ENCODE results near the gene XRCC6. TPM values are rescaled to one million over a fixed set of nuclear protein-coding genes. Genes with fewer than 3 reads are reported as not detected.

XRCC6 gene
- polyA plus RNA-seq, 1 donor (not counting 4 experiments of a cell fraction or from before 2014, with no cell fraction given) = 247 TPM

- TF ChIP-seq EZH2 (IDR thresholded peaks at IDR 0.05; ENCODE audit: low read length) = no peak
- TF ChIP-seq CTCF (optimal IDR thresholded peaks at IDR 0.05 in 1 of 3, IDR thresholded peaks at IDR 0.05 in 1 of 3, conservative IDR thresholded peaks at IDR 0.05 in 1 of 3; ENCODE audit: extremely low read depth in 1 of 3, insufficient read depth in 2 of 3, low read length in 3 of 3) = no peak
- Histone ChIP-seq H3K9me1 (ENCODE audit: control insufficient read depth, extremely low read depth, insufficient read depth, low read length) (no peaks in the 10 kb centered on the region), H4K20me1 (ENCODE audit: control insufficient read depth, extremely low read depth, insufficient read depth, low read length) (peaks cover 3% of the 10 kb centered on the region), H2AFZ (ENCODE audit: control insufficient read depth, low read length) (peak overlapping the region; percentile 75), H3K4me3 (ENCODE audit: control insufficient read depth in 2 of 3, extremely low read depth in 1 of 3, insufficient read depth in 2 of 3, low read depth in 1 of 3, low read length in 3 of 3) (peak overlapping the region; percentile 89 to 99 (median 91)), H3K79me2 (ENCODE audit: control insufficient read depth, insufficient read depth, low read length) (peaks cover 56% of the 10 kb centered on the region), H3K27ac (ENCODE audit: control insufficient read depth, insufficient read depth, low read length) (peak overlapping the region; percentile 91), H3K36me3 (ENCODE audit: control insufficient read depth in 2 of 2, extremely low read depth in 1 of 2, insufficient read depth in 2 of 2, low read length in 2 of 2) (no peaks in the 10 kb centered on the region), H3K9me3 (ENCODE audit: control insufficient read depth, low read depth, low read length) (no peaks in the 10 kb centered on the region), H3K4me2 (ENCODE audit: control insufficient read depth, extremely low read depth, insufficient read depth, low read depth, low read length) (peak overlapping the region; percentile 88), H3K27me3 (ENCODE audit: control insufficient read depth, extremely low read depth, insufficient read depth, low read length) (no peaks in the 10 kb centered on the region), H3K4me1 (ENCODE audit: control insufficient read depth, extremely low read depth, insufficient read depth, low read length) (peaks cover 11% of the 10 kb centered on the region), H3K9ac (ENCODE audit: control insufficient read depth, extremely low read depth, insufficient read depth, low read length) (peak overlapping the region; percentile 95)
- no peak for FAIRE-seq
- dilution Hi-C loops (cut with MboI; ENCODE audit: extremely low pct_ligation_motif_present, low sequenced_read_pairs) = no loop called here
- DNase-seq (ENCODE audit: low read depth, low spot score) = no peak
Measured at GRCh38 chr22:41687901-41688364, 66.8 kb downstream of the XRCC6 start.

- no peaks in the 10 kb centered on the region for H3K9me3 ChIP-seq (ENCODE audit: control insufficient read depth, low read depth, low read length)
- peaks cover 3% of the 10 kb centered on the region for H4K20me1 ChIP-seq (ENCODE audit: control insufficient read depth, extremely low read depth, insufficient read depth, low read length)
- peak within 1 kb of the TSS; percentile 88 for H3K4me2 ChIP-seq (ENCODE audit: control insufficient read depth, extremely low read depth, insufficient read depth, low read depth, low read length)
- peaks cover 0 to under 1% of the 10 kb centered on the region in 2 experiments for H3K36me3 ChIP-seq (ENCODE audit: control insufficient read depth in 2 of 2, extremely low read depth in 1 of 2, insufficient read depth in 2 of 2, low read length in 2 of 2)
- peak; percentile 86 for FAIRE-seq
- peak within 1 kb of the TSS; percentile 91 for H3K27ac ChIP-seq (ENCODE audit: control insufficient read depth, insufficient read depth, low read length)
- peaks cover 10% of the 10 kb centered on the region for H3K4me1 ChIP-seq (ENCODE audit: control insufficient read depth, extremely low read depth, insufficient read depth, low read length)
- H3K9ac ChIP-seq (ENCODE audit: control insufficient read depth, extremely low read depth, insufficient read depth, low read length) = peak within 1 kb of the TSS; percentile 95
- dilution Hi-C loops (cut with MboI; ENCODE audit: extremely low pct_ligation_motif_present, low sequenced_read_pairs) = no loop called here
- no peak for DNase-seq (ENCODE audit: low read depth, low spot score)
- H2AFZ ChIP-seq (ENCODE audit: control insufficient read depth, low read length) = peak within 1 kb of the TSS; percentile 75
- peaks cover 49% of the 10 kb centered on the region for H3K79me2 ChIP-seq (ENCODE audit: control insufficient read depth, insufficient read depth, low read length)
- no peaks in the 10 kb centered on the region for H3K27me3 ChIP-seq (ENCODE audit: control insufficient read depth, extremely low read depth, insufficient read depth, low read length)
- H3K9me1 ChIP-seq (ENCODE audit: control insufficient read depth, extremely low read depth, insufficient read depth, low read length) = no peaks in the 10 kb centered on the region
- peak within 1 kb of the TSS; percentile 89 to 99 (median 91) for H3K4me3 ChIP-seq (ENCODE audit: control insufficient read depth in 2 of 3, extremely low read depth in 1 of 3, insufficient read depth in 2 of 3, low read depth in 1 of 3, low read length in 3 of 3)
- no peak for TF ChIP-seq EZH2 (IDR thresholded peaks at IDR 0.05; ENCODE audit: low read length)
- TF ChIP-seq CTCF (optimal IDR thresholded peaks at IDR 0.05 in 1 of 3, IDR thresholded peaks at IDR 0.05 in 1 of 3, conservative IDR thresholded peaks at IDR 0.05 in 1 of 3; ENCODE audit: extremely low read depth in 1 of 3, insufficient read depth in 2 of 3, low read length in 3 of 3) = peak in 1 of 3 experiments; percentile 7
Measured at GRCh38 chr22:41688365-41689211, 67.5 kb downstream of the XRCC6 start, which contains the start of gene SNU13. Gene SNU13, minus strand, starts transcription at chr22:41688867. Its CDS starts 71 bp downstream, at chr22:41688796.

Measured in keratinocyte (primary cell).